Measurements from ENCODE around the gene CTBP1.
A peak's percentile ranks its signal among the peaks of the same experiment; 100 is the strongest.
"Not testable (repeated sequence)": the region's sequence is repeated elsewhere in the genome, so short reads cannot be mapped to it uniquely, and the experiment has no call there.

The CTBP1 gene

DNA sequence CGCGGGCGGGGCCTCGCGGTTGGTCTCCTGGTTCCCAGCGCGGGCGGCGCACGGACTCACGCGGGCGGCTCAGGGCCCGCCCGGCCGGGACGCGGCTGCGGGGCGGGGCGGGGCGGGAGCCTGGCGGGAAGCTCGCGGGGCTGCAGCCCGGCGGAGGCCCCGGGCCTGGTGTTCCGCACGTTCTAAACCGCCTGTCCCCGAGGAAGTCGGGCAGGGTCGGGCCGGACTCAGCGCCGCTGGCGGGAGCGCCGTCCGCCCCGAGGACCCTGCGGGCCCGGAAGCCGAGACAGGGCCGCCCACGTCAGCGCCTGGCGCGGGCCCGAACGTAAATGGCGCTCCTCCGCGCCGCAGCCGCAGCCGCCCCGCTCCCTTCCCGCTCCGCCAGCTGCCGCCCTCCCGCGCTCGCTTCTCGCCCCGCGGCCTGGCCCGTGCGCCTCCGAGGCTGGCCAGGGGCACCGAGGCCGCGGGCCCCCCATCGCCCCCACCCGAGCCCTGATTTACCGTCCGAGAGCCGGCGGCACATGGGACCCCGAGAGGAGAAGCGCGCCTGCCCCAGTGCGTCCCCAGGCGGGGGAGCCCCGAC, 309 bp upstream of the CTBP1 start:
- DNase-seq, result peak; percentile 90

DNA sequence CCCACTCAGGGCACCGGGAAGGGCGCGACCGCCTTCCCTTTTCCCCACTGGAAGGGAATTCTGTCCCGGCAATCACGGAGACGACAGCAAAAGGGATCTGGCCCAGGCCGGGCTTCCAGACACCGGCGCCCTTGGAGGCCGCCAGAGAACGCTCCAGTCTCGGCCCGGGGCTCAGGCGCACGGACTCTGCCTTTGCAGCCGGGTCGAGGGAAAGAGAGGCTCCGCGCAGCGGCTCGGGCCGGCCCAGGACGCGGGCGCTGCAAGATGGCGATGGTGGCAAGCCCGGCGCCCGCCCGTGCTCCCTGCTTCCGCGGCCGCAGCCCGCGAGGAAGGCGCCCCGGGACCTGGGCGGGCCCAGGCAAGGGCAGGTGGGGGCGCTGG, 1.1 kb downstream of the CTBP1 start:
- no peak for DNase-seq

DNA sequence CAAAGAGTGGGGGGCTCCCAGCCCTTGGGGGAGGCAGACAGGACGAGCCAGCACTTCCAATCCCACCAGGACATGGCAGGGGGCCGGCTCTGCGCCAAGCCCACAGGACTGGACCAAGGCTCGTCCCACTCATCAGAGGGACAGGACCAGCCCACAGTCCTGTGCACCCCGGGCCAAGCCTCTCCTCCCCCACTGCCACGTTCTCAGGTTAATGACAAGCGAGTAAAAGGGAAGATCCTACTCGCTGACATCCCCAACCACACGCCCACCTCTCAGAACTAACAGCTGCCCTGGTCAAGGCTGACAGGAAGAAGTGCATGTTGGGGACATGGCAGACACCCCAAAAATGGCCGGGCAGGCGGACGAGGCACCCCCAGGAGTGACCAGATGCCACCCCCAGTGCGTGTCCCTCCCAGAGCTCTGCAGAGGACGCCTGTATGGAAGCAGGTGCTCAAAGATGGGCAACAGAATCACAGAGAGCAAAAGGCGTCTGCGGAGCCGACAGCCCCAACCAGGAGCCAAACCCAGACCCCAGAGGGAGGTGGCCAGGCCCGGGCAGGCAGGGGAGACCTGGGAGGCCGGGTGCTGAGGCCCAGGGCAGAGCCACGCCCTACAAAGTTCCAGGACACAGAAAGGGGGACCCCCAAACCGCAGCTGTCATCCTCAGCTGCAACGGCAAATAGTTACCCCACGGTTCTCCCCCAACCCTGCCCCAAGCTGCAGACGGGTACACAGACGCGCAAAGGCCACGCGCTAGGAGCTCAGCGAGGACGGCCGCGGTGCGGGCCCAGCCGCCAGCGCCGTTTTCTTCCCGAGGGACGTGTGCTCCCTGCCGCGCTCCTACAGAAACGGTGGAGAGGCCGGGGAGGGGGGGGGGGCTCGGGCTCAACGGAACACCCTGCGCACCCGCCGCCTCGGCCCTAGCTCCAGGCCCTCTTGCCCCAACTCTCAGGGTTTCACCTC, 1.7 kb downstream of the CTBP1 start:
- DNase-seq, result peak; percentile 48

DNA sequence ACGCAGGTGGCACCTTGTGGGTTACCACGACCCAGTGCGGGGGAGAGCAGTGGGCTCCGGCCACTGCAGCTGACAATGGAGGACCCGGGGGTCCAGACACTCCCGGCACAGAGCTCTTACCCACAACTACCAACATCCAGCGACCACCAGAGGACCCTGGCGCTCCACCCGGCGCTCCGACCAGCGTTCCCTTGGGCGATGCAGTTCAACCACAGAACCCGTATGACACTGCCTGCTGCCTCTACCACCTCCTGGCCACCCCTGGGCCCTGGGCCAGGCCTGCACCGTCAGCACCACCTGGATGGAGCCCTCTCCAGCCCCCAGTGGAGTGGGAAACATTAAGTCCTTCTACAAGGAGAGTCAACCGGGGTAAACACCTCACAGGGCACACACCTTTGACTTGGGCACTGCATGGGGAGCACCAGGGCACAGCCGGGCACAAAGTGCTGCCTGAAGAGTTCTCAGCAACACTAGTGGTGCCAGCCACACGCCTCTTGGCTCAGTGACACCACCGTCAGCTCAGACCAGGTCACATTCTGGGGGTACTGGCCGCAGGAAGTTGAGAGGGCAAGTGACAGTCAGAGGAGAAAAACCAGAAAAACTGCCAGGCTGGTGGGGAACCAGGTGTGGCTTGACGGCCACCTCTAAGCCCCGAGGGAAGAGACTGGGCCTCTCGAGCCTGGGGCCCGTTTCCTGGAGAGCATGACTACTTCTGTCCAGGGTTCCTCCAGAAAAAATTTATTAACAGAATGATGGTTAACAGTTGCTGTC, 2.6 kb downstream of the CTBP1 start:
- DNase-seq, result no peak

DNA sequence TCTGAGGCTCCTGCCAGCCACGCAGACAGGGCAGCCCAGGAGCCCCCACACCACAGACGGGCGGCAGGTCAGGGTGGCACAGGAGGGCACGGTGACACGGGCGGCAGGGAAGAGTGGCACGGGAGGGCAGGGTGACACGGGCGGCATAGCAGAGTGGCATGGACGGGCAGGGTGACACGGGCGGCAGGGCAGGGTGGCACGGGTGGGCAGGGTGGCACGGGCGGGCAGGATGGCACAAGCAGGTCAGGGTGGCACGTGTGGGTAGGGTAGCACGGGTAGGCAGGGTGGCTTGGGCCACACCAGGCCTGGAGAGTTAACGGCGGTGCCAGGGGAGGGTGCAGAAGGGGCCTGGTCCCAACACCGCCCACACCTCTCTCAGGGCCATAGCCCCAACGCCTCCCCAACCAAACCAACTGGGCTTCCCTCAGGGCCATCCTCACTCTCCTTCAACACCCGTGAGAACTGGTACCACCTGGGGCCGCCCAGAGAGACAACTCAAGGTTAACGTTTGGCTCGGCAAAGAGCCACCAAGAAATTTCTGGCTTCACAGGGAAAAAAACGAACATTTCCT, 3.4 kb downstream of the CTBP1 start:
- DNase-seq, result no peak

DNA sequence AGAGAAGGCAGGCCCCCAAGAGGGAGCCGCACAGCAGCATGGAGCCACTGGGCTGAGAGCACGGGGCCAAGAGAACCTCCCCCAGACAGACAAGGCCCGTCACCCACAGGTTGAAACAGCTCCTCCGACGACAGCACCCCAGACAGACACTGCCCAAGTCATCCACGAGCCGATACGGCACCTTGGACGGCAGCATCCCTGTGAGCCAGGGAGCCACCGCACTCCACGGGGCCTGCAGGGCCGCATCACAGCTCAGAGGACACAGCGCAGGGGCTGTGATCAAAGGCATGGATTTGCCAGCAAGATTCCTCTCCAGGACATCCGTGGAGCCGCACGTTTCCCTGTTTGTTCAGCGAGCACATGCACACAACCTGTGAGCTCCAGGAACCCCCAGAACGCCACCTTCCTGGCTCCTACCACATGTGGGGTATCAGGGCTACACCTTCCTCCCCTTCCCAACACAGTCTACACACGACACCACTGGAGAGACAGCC, 3.9 kb downstream of the CTBP1 start:
- no peak for DNase-seq

DNA sequence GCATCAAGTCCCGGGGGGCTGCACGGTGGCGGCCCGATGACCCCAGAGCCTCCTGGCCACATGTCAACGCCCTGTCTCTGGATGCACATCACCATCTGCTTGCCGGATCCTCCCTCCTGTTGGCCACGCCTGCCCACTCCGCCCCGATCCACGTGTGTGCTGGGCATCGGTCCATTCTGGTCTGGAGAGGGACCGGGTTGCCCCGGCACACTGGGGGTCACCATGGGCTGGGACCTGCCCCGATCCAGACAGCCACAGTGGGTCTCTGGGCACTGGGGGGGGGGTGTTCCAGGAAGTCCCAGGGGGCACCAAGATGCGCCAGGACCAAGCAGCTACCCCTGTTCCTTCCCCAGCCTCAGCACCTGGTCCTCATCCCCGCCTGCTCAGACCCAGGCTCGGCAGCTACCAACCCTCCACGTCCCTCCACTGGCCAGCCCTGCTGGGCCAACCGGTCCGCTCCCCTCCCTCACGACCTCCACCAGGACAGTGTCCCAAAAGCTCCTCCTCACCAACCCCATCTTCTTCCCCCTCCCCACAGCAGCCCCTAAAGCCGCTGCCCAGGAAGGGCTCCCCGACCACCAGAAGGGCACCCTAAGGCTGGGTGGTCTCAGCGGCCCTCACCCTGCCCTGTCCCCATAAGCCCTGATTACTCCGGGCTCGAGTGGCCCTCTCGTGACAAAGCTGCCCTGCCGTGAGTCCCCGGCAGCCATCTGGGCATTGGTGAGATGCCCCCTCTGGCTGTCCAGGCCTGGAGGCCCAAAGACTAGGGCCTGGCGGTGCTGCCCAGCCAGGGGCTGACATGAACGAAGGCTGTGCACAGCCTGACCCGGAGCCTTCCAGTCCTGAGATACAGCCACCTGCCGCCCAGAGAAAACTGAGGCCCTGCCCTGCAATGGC, 4.6 kb downstream of the CTBP1 start:
- no peak for DNase-seq

DNA sequence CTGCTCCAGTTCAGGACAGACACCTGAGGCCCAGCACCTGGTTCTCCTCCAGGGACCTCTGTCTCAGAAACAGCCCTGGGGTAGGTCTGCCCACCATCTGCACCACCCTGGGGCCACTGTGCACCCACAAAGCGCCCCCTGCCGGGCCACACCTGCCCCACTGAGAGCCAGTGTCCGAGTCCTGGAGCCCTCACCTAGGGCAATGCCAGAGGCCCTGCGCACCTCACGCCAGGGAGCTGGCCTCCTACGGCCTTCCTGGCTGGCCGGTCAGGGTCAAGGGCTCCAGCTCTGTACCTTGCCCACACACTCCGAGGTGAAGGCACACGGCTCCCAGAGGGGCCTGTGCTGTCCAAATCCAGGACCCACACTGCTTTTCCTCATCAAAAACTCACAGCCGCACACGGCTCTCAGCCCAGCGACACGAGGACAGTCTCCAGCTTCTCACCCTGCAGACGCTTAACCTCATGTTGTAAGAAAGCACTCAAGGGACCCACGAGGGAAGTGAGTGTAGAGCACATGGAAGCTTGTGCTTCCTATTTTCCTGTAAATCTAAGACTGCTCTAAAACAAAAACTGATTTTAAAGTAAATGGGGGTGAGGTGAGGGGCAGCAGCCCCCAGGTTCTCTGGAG, 5.4 kb downstream of the CTBP1 start:
- peak; percentile 4 for DNase-seq

DNA sequence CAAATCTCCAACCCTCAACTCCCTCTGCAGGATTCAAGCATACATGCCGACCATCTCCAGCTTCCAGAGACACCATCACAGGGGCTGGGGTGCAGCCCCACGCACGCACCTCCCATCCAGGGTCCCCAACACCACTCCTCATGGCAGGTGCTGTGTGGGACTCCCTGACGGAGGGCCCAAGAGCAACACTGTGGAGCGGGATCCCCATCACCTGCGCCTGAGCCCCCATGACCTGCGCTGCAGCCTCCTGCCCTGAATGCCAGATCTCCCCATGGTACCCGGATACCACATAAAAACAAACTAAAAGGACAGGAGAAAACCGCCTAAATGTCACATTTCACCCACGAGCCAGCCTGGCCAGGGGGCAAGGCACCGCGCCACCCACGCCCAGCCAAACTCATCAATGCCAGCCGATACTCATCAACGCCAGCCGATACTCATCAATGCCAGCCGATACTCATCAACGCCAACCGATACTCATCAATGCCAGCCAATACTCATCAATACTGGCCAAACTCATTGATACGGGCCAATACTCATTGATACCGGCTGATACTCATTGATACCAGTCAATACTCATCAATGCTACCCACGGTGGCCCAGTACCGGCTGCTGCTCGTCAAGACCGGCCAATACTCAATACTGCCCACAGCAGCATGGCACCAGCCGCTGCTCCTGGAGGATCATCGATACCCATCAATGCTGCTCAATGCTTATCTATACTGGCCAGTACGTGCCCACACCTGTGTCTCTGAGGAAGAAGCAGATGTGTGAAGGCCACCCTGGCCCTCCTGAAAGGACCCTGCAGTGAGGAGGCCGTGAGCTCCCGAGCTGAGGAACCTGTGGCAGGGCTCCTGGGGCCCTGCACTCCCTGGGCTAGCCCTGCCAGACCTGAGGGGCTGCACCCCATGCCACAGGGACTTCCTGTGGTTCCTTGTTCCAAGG, 6.2 kb downstream of the CTBP1 start:
- DNase-seq, result no peak

DNA sequence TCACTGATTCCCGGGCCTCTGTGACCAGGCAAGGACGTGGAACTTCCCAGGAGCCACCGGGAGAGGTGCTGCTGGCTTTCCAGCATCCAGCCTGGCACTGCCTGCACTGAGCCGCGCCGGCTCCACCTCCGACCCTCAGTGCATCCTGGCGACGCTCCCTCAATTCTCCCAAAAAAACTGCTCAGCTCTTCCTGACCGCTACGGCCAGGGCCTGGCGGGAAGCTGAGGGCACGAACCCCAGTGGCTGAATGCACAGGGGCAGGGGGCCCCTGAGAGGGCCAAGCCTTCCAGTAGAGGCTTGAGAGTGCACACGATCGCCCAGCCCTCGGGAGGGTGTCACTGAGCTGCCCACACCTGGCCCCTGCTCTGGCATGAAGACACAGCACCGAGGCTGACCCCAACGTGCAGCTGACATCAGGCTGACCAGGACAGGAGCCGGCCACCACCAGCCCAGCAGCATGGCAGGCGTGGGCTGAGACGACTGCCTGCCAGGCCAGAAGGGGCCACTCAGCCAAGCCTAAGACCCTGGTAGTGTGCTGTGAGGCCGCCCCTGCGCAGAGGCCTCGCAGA, 6.9 kb downstream of the CTBP1 start:
- no peak for DNase-seq

DNA sequence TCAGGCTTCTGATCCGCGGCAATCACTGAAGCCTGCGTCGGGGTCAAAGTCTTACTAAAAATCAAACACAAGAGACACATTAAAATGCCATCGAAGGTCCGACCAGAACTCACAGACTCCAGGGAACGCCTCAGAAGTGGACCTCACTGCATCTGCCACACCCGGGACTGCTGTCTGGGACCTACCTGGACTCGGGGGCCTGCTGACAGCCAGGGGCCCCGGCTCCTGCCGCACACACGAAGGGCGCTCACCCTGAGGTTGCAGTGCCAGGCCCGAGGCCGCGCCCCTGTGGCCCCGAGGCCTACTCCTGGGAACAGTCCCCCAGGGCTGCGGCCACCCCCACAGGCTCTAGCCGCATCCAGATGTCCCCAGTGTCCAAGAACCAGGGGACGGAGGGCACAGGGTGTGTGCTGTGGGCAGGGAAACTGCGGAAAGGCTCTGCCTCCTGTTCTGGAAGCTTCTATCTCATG, 7.4 kb downstream of the CTBP1 start:
- no peak for DNase-seq

DNA sequence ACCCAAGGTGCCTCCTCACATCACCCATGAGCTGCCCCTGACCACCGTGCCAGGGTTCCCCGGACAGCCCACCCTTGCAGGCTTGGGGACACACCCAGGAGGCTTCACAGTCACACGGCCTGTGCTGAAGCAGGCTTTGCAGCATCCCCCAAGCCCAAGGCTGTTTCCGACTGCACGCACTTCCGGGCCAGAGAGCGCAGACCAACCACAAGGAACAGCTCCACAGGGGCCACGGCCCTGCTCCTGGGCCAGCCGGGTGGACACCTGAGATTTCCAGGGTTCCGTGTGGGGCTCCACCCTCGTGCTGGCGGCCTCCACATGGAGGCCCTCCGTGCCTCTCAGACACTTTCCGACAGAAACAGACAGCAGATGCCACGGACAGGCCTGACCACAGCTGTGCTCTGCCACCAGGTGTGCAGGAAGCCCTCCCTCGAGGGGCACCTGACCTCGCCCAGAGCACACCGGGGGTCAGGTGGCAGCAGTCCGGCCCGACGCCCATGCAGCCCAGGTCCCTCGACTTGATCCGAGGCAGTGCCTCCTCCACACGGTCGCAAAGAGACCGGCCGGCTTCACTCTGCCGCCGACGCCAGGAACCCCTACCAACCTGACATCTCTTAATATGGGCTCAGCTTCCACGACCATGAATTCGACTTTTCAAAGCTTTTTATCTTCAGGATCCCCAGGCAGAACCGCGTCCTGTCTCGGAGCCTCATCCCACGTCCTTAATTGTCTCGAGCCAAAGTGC, 8.0 kb downstream of the CTBP1 start:
- DNase-seq, result no peak

DNA sequence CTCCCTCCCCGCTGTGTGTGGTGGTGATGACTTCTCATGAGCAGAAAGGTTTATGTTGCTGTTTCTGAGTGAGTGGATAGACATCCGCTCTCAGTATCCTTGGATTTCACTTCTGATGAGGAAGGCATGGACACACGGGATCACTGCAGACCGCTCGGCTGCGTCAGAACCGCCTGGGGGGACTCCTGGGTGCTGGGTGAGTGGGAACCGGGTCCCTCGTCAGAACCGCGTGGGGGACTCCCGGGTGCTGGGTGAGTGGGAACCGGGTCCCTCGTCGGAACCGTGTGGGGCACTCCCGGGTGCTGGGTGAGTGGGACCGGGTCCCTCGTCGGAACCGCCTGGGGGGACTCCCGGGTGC, 9.0 kb downstream of the CTBP1 start:
- DNase-seq, result no peak

DNA sequence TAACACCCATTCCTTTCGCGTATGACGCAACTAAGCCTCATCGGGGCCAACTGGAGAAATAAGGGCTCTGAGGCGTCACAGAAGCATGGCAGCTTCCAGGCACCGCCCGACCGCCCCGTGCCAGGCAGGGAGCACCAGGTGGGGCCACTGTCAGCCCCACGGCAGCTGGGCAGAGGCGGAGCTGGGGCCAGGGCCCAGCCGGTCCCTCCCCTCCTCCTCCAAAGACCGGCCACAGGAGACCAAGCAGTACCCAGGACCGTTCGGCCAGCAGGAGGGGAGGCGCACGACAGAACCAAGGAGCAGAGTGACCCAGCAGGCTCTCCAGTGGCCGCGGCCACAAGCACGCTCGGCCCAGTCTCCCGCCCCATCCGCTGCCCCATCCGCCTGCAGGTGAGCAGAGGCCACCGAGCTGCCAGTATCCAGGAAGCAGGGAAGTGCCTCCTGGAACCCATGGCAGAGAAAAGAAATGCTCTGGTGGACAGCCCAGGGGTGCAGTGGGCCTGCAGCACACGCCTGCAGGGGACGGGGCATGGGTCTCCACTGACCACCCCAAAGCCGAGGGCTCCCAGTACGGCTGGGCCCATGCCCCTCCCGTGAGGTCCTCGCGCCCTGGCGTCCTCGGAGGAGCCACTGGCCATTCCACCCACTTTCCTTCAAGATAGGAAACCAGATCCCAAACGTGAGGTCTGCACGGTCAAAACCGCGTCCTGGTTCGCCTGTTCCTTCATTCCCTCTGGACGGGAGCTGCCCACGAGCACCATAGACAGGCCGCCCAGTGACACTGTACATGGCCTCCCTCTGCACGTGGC, 9.6 kb downstream of the CTBP1 start:
- no peak for DNase-seq

DNA sequence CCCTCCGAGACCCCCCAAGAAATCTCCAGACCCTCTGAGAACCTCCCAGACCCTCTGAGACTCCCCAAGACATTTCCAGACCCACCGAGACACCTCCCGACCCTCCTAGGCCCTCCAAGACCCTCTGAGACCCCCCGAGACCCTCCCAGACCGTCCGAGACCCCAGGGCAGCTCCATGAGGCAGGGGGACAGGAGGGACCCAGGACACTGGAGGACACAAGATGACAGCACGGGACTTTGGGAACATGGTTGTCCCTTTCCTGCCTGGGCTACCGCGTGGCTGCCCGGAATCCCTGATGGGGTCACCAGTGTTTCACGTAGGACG, 10.3 kb downstream of the CTBP1 start:
- no peak for DNase-seq

DNA sequence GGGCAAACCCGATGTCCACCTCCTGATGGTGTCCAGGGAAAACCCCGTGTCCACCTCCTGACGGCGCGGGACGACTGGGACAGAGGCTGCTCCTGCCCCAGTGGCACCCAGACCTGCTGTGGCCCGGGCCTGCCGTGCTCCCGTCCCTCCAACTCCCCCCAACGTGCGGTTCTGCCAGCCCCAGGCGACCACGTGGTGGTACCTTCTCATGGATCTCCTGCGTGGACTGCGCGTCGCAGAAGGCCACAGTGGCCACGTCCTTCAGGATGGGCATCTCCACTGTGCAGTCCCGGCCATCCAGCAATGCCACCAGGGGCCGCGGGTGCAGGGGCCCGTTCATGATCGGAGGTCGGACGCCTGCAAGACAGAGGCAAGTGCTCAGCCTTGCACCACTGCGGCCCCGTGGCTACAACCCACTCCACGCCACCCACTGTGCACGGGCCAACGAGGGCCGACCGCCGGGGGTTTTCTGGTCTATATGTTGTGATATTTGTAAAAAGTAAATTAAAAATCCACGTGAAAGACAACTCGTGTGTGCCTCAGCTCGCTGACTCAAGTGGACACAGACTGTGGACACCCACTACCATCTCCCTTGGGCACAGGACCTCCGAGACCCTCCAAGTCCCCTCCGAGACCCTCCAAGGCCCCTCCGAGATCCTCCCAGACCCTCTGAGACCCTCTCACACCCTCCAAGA, 10.8 kb downstream of the CTBP1 start:
- DNase-seq, result no peak

DNA sequence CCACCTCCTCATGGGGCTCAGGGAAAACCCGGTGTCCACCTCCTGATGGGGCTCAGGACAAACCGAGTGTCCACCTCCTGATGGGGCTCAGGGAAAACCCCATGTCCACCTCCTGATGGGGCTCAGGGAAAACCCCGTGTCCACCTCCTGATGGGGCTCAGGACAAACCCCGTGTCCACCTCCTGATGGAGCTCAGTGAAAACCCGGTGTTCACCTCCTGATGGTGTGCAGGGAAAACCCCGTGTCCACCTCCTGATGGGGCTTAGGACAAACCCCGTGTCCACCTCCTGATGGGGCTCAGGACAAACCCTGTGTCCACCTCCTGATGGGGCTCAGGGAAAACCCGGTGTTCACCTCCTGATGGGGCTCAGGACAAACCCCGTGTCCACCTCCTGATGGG, 11.7 kb downstream of the CTBP1 start:
- DNase-seq, result not testable (repeated sequence)

DNA sequence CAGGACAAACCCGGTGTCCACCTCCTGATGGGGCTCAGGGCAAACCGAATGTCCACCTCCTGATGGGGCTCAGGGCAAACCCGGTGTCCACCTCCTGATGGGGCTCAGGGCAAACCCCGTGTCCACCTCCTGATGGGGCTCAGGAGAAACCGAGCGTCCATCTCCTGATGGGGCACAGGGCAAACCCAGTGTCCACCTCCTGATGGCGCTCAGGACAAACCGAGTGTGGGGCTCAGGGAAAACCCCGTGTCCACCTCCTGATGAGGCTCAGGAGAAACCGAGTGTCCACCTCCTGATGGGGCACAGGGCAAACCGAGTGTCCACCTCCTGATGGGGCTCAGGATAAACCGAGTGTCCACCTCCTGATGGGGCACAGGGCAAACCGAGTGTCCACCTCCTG, 12.1 kb downstream of the CTBP1 start:
- DNase-seq, result not testable (repeated sequence)

Data from NCI-H69 (cell line).